WTC11 (cell line): ENCODE data around the gene TEX55. TPM values are rescaled to one million over a fixed set of nuclear protein-coding genes. Genes with fewer than 3 reads are reported as not detected.

Source experiments
- ATAC-seq: fragments of 200-7000 bp; cut with Tn5 transposase; 2 replicates; pipeline ENCODE4 v1.10.0; 2021; ENCODE audit warnings: mild to moderate bottlenecking, moderate library complexity
- CTCF ChIA-PET: fragments of 300-600 bp; sonication (Branson Sonifier 250); formaldehyde crosslinking; loops from one replicate; lab custom pipeline; 2021; ENCODE audit warnings: antibody characterized with exemption; lab: Charles Lee
- POLR2A ChIA-PET: fragments of 350-600 bp; sonication (Branson Sonifier 250); formaldehyde crosslinking; loops from one replicate; lab custom pipeline; 2021; ENCODE audit warnings: antibody characterized with exemption; lab: Charles Lee
- DNase-seq: peaks from one replicate; pipeline ENCODE4 v3.0.0; 2021; ENCODE audit warnings: low spot score
- H3K27ac Mint-ChIP-seq: 2 replicates; pipeline ENCODE4 v1.8.0; 2021; ENCODE audit warnings: mixed read lengths
- H3K27me3 Mint-ChIP-seq: 2 replicates; pipeline ENCODE4 v1.8.0; 2021; ENCODE audit warnings: low read depth, mild to moderate bottlenecking, moderate library complexity, mixed read lengths
- H3K36me3 Mint-ChIP-seq: 2 replicates; pipeline ENCODE4 v1.8.0; 2021; ENCODE audit warnings: mixed read lengths
- H3K4me1 Mint-ChIP-seq: 2 replicates; pipeline ENCODE4 v1.8.0; 2022; ENCODE audit warnings: mixed read lengths
- H3K4me3 Mint-ChIP-seq: 2 replicates; pipeline ENCODE4 v1.8.0; 2021; ENCODE audit warnings: mild to moderate bottlenecking, moderate library complexity, mixed read lengths
- H3K9me3 Mint-ChIP-seq: 2 replicates; pipeline ENCODE4 v1.8.0; 2021; ENCODE audit warnings: mixed read lengths
- ATF1 ChIP-seq: sonication (generic); formaldehyde crosslinking; IDR thresholded peaks from 2 replicates; pipeline ENCODE4 v1.8.1; 2023; ENCODE audit warnings: mild to moderate bottlenecking, moderate library complexity, missing genetic modification reagents
- ATF2 ChIP-seq: sonication (generic); formaldehyde crosslinking; IDR thresholded peaks from 2 replicates; pipeline ENCODE4 v1.8.1; 2022; ENCODE audit warnings: low read depth, missing genetic modification reagents, borderline replicate concordance
- ATF3 ChIP-seq: sonication (generic); formaldehyde crosslinking; conservative IDR thresholded peaks from 2 replicates; pipeline ENCODE4 v1.8.1; 2022; ENCODE audit warnings: mild to moderate bottlenecking, missing genetic modification reagents
- ATF6 ChIP-seq: sonication (generic); formaldehyde crosslinking; IDR thresholded peaks from 2 replicates; pipeline ENCODE4 v1.8.1; 2023; ENCODE audit warnings: mild to moderate bottlenecking, missing genetic modification reagents
- E2F4 ChIP-seq: sonication (generic); formaldehyde crosslinking; IDR thresholded peaks from 2 replicates; pipeline ENCODE4 v1.8.1; 2022; ENCODE audit warnings: low read depth, mild to moderate bottlenecking, moderate library complexity, missing genetic modification reagents, borderline replicate concordance
- ELF4 ChIP-seq: sonication (generic); formaldehyde crosslinking; IDR thresholded peaks from 2 replicates; pipeline ENCODE4 v1.8.1; 2022; ENCODE audit warnings: low read depth, mild to moderate bottlenecking, moderate library complexity, missing genetic modification reagents
- ETV6 ChIP-seq: sonication (generic); formaldehyde crosslinking; IDR thresholded peaks from 2 replicates; pipeline ENCODE4 v1.8.1; 2022; ENCODE audit warnings: mild to moderate bottlenecking, missing genetic modification reagents
- FOXP1 ChIP-seq: sonication (generic); formaldehyde crosslinking; IDR thresholded peaks from 2 replicates; pipeline ENCODE4 v1.8.0; 2022; ENCODE audit warnings: missing genetic modification reagents, mild to moderate bottlenecking, moderate library complexity, borderline replicate concordance
- GRHL2 ChIP-seq: fragments of 250-450 bp; sonication (Bioruptor Pico); IDR thresholded peaks from 2 replicates; pipeline ENCODE4 v1.8.0; 2022; ENCODE audit warnings: mild to moderate bottlenecking, moderate library complexity; ENCODE audit not compliant: insufficient replicate concordance, severe bottlenecking
- HMGA2 ChIP-seq: fragments of 250-450 bp; sonication (Bioruptor Pico); IDR thresholded peaks from 2 replicates; pipeline ENCODE4 v1.4.0; 2021; ENCODE audit warnings: mild to moderate bottlenecking, moderate library complexity
- MYBL2 ChIP-seq: sonication (generic); formaldehyde crosslinking; IDR thresholded peaks from 2 replicates; pipeline ENCODE4 v1.8.1; 2023; ENCODE audit warnings: mild to moderate bottlenecking, moderate library complexity, missing genetic modification reagents
- RELA ChIP-seq: sonication (generic); formaldehyde crosslinking; IDR thresholded peaks from 2 replicates; pipeline ENCODE4 v1.8.1; 2022; ENCODE audit warnings: missing genetic modification reagents, mild to moderate bottlenecking, borderline replicate concordance
- RORB ChIP-seq: fragments of 250-450 bp; sonication (Bioruptor Pico); IDR thresholded peaks from 2 replicates; pipeline ENCODE4 v1.9.0; 2021; ENCODE audit warnings: mild to moderate bottlenecking
- TEAD4 ChIP-seq: sonication (generic); formaldehyde crosslinking; IDR thresholded peaks from 2 replicates; pipeline ENCODE4 v1.8.0; 2022; ENCODE audit warnings: mild to moderate bottlenecking, missing genetic modification reagents
- TP53 ChIP-seq: sonication (generic); formaldehyde crosslinking; IDR thresholded peaks from 2 replicates; pipeline ENCODE4 v1.8.1; 2023; ENCODE audit warnings: mild to moderate bottlenecking, missing genetic modification reagents
- ZNF138 ChIP-seq: sonication (generic); formaldehyde crosslinking; conservative IDR thresholded peaks from 2 replicates; pipeline ENCODE4 v1.8.1; 2022; ENCODE audit warnings: mild to moderate bottlenecking, moderate library complexity, missing genetic modification reagents
- ZNF317 ChIP-seq: sonication (generic); formaldehyde crosslinking; IDR thresholded peaks from 2 replicates; pipeline ENCODE4 v1.8.1; 2023; ENCODE audit warnings: low read depth, mild to moderate bottlenecking, moderate library complexity, missing genetic modification reagents, borderline replicate concordance
- ZSCAN18 ChIP-seq: fragments of 250-450 bp; sonication (Bioruptor Pico); IDR thresholded peaks from 2 replicates; pipeline ENCODE4 v2.1.2; 2022; ENCODE audit warnings: mild to moderate bottlenecking, moderate library complexity
- total RNA-seq: library from RNA; stranded (reverse); gene quantifications from 3 replicates; pipeline ENCODE4 v1.2.3, GENCODE V29; 2021

The TEX55 gene
- total RNA-seq, 1 experiment from 2014 or later = not detected

- Mint-ChIP-seq H3K27ac (no peak overlapping the region), H3K36me3 (peaks cover 2% of the 10 kb centered on the region; the same call in 1 of the 2 replicates), H3K4me1 (no peaks in the 10 kb centered on the region), H3K4me3 (no peak overlapping the region), H3K9me3 (peaks cover 23% of the 10 kb centered on the region), H3K27me3 (peaks cover 2% of the 10 kb centered on the region; the same call in 1 of the 2 replicates)
- DNase-seq = no peak
- ATAC-seq = no peak
- TF ChIP-seq ZNF317 (CRISPR knock-in tag) (no peak), HMGA2 (CRISPR knock-in tag) (no peak), TEAD4 (CRISPR knock-in tag) (no peak), ETV6 (CRISPR knock-in tag) (no peak), RELA (no peak), ATF2 (no peak), GRHL2 (no peak), E2F4 (CRISPR knock-in tag) (no peak), ZNF138 (CRISPR knock-in tag) (no peak), TP53 (no peak), ATF1 (CRISPR knock-in tag) (no peak), ATF3 (no peak), ATF6 (CRISPR knock-in tag) (no peak), ELF4 (CRISPR knock-in tag) (no peak), MYBL2 (no peak), FOXP1 (CRISPR knock-in tag) (no peak), RORB (no peak)
- ChIA-PET POLR2A (no interaction called here), CTCF (no interaction called here)
These were observed 2.7 kb downstream of the TEX55 start for GRCh38 chr3:119148493-119149180.

GRCh38 chr3:119149484-119149883, 3.5 kb downstream of the TEX55 start:
- peaks cover 10% of the 10 kb centered on the region for H3K36me3 Mint-ChIP-seq
- no peak overlapping the region for H3K27ac Mint-ChIP-seq
- no peak for DNase-seq
- TF ChIP-seq TEAD4 (CRISPR knock-in tag) = no peak
- no peak overlapping the region for H3K4me3 Mint-ChIP-seq
- ChIA-PET POLR2A (no interaction called here), CTCF (no interaction called here)
- ATAC-seq = no peak
- peaks cover 31% of the 10 kb centered on the region for H3K9me3 Mint-ChIP-seq
- H3K4me1 Mint-ChIP-seq = no peaks in the 10 kb centered on the region
- peaks cover 7% of the 10 kb centered on the region; the same call in 1 of the 2 replicates for H3K27me3 Mint-ChIP-seq

- no peak overlapping the region for H3K27ac Mint-ChIP-seq
- no peak for DNase-seq
- peaks cover 8% of the 10 kb centered on the region; the same call in 1 of the 2 replicates for H3K27me3 Mint-ChIP-seq
These were observed 10.9 kb downstream of the TEX55 start for GRCh38 chr3:119156868-119157267.

More at GRCh38 chr3:119156868-119157267, 10.9 kb downstream of the TEX55 start:
- ChIA-PET POLR2A (no interaction called here), CTCF (no interaction called here)
- TF ChIP-seq ZSCAN18 (CRISPR knock-in tag) = no peak
- H3K4me1 Mint-ChIP-seq = no peaks in the 10 kb centered on the region
- peaks cover 14% of the 10 kb centered on the region for H3K36me3 Mint-ChIP-seq
- no peak overlapping the region for H3K4me3 Mint-ChIP-seq
- peaks cover 37% of the 10 kb centered on the region for H3K9me3 Mint-ChIP-seq
- ATAC-seq = no peak
